ENCODE data around the gene C1orf216. TPM values are rescaled to one million over a fixed set of nuclear protein-coding genes. Genes with fewer than 3 reads are reported as not detected.

Gene C1orf216
- total and polyA plus RNA-seq, 10 of the 15 experiments (the other 5 are each of a cell fraction or from before 2014, with no cell fraction given), result 2.9 to 17.2 (median 11.3) TPM

DNA sequence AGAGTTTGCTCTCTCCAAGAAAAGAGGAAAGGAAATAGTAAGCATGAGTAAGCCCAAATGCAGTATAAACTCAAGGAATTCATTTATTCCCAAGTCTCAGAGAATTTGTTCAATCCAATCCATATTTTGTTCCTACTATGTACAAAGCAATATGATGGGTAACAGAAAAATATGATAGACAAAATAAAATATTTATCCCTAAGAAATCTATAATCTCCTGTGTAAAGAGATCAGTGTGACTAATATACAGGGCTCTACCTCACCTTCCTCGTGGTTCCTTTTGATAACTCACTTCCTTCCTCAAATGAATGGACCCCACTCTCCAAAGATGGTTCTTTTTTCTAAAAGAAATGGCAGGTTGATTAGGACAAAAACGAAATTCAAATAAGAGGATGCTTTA is 43.5 kb upstream of the C1orf216 start:
- Histone ChIP-seq H4K20me1 (ENCODE audit: control insufficient read depth, insufficient read depth) (no peaks in the 10 kb centered on the region), H3K79me2 (ENCODE audit: control insufficient read depth, insufficient read depth, low read length) (peaks cover 15% of the 10 kb centered on the region), H2AFZ (ENCODE audit: control insufficient read depth, low read depth, low read length) (peak overlapping the region; percentile 1), H3K9me3 (replicated peaks; ENCODE audit: control insufficient read depth, insufficient read depth, low read length) (no peaks in the 10 kb centered on the region), H3K27me3 (replicated peaks in 1 of 2; ENCODE audit: control insufficient read depth in 2 of 2, insufficient read depth in 2 of 2, low read length in 1 of 2) (no peaks in the 10 kb centered on the region), H3K4me1 (ENCODE audit: control insufficient read depth, insufficient read depth, low read length) (no peaks in the 10 kb centered on the region), H3K4me3 (no peak overlapping the region), H3K27ac (ENCODE audit: control insufficient read depth, insufficient read depth) (no peak overlapping the region), H3K36me3 (ENCODE audit: control insufficient read depth in 2 of 2, insufficient read depth in 2 of 2, low read length in 1 of 2) (peaks cover 2 to 6% of the 10 kb centered on the region in 2 experiments; a peak in 3 of 4 replicates), H3K4me2 (ENCODE audit: control insufficient read depth, insufficient read depth) (no peak overlapping the region), H3K9ac (ENCODE audit: control insufficient read depth, insufficient read depth, low read length) (no peak overlapping the region)
- POLR2A ChIA-PET, result interaction anchor here (0.7 to 1.1 kb wide), 2 partner anchors 9 to 13 kb away, joined by 3 to 5 read pairs; no protein-coding TSS in a partner anchor
- CTCF ChIA-PET, result interaction anchor here (1.7 kb wide), 1 partner anchor 198 kb away, joined by 6 read pairs; no protein-coding TSS in a partner anchor
- no peak for DNase-seq (ENCODE audit: low read depth, low spot score)
- FAIRE-seq, result no peak
- BruUV-seq (replicated peaks), result no TSS peak
- 18% methylated on average over 2 of the region's 2 CpGs for WGBS (ENCODE audit: insufficient coverage, insufficient replicate concordance, low lambda C conversion rate, missing lambda C conversion rate)
- ATAC-seq, result peak; percentile 44; the same call in 2 of the 3 replicates
- RAD21 ChIA-PET (ENCODE audit: unreplicated experiment), result no interaction called here
- no peak for TF ChIP-seq HCFC1 (IDR thresholded peaks at IDR 0.05; ENCODE audit: low read length)
- SMC1A ChIA-PET (ENCODE audit: uncharacterized antibody, unreplicated experiment), result interaction anchor here (2.4 kb wide), 1 partner anchor 10 kb away, joined by 8 read pairs; no protein-coding TSS in a partner anchor
- in situ Hi-C loops (cut with MboI), result no loop called here
- intact Hi-C loops (cut with micrococcal nuclease; ENCODE audit: unreplicated experiment), result no loop called here

DNA sequence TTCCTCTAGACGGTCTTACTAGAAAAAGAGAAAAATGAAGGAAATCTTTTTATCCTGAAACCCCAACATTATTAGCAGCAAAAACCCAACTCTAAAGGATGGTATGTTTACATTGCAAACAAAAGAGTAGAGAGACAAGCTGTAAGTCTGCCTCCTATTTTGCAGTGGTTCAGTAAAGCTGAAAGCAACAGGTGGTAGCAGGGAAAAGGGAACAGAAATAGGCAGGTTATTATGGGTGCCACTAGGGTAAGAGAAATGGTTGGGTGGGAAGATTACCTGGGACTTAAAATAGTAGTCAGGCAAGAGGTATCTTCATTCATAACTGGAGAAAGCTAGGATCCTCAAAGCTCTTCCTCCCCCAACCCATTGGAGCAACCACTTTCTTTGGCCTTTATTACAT is 37.4 kb upstream of the C1orf216 start:
- Histone ChIP-seq H3K79me2 (ENCODE audit: control insufficient read depth, insufficient read depth, low read length) (no peaks in the 10 kb centered on the region), H4K20me1 (ENCODE audit: control insufficient read depth, insufficient read depth) (no peaks in the 10 kb centered on the region), H3K4me1 (ENCODE audit: control insufficient read depth, insufficient read depth, low read length) (peaks cover 13% of the 10 kb centered on the region), H2AFZ (ENCODE audit: control insufficient read depth, low read depth, low read length) (no peak overlapping the region), H3K4me3 (no peak overlapping the region), H3K36me3 (ENCODE audit: control insufficient read depth in 2 of 2, insufficient read depth in 2 of 2, low read length in 1 of 2) (peaks cover 4% of the 10 kb centered on the region in 2 experiments; a peak in 3 of 4 replicates), H3K27ac (ENCODE audit: control insufficient read depth, insufficient read depth) (no peak overlapping the region; the same call in 1 of the 2 replicates), H3K9me3 (replicated peaks; ENCODE audit: control insufficient read depth, insufficient read depth, low read length) (no peaks in the 10 kb centered on the region), H3K9ac (ENCODE audit: control insufficient read depth, insufficient read depth, low read length) (no peak overlapping the region), H3K27me3 (replicated peaks in 1 of 2; ENCODE audit: control insufficient read depth in 2 of 2, insufficient read depth in 2 of 2, low read length in 1 of 2) (no peaks in the 10 kb centered on the region), H3K4me2 (ENCODE audit: control insufficient read depth, insufficient read depth) (no peak overlapping the region; the same call in 1 of the 2 replicates)
- TF ChIP-seq SPI1 (IDR thresholded peaks at IDR 0.05; ENCODE audit: borderline replicate concordance, insufficient read depth, low read depth, low read length), result 0 out of 2 replicates have a peak, but pooled peaks have one; percentile 19
- 0 out of 4 replicates have a peak, but pooled peaks of 1 of the 2 experiments have one; percentile 13 for TF ChIP-seq IKZF2 (IDR thresholded peaks at IDR 0.05)
- TF ChIP-seq FOXM1 (IDR thresholded peaks at IDR 0.05; ENCODE audit: low read depth, low read length), result no peak
- TF ChIP-seq BHLHE40 (IDR thresholded peaks at IDR 0.05; ENCODE audit: borderline replicate concordance in 1 of 2, low read depth in 2 of 2, low read length in 1 of 2), result no peak
- TF ChIP-seq ZBED1 (IDR thresholded peaks at IDR 0.05; ENCODE audit: borderline replicate concordance), result no peak
- TF ChIP-seq ZSCAN29 (IDR thresholded peaks at IDR 0.05), result no peak
- ChIA-PET CTCF (interaction anchor here (0.6 to 4.7 kb wide), 9 partner anchors 9 to 187 kb away, joined by 3 to 44 read pairs (median 3); partner anchors contain the start of gene CLSPN), POLR2A (interaction anchor here (1.2 to 5.5 kb wide), 3 partner anchors 9 to 26 kb away, joined by 3 to 70 read pairs (median 3); partner anchors contain the start of gene CLSPN), RAD21 (ENCODE audit: unreplicated experiment) (interaction anchor here (0.9 to 2.4 kb wide), 2 partner anchors 13 to 17 kb away, joined by 3 to 10 read pairs; partner anchors contain the start of gene CLSPN), SMC1A (ENCODE audit: uncharacterized antibody, unreplicated experiment) (interaction anchor here (0.8 to 6.9 kb wide), 4 partner anchors 9 to 27 kb away, joined by 3 to 42 read pairs (median 3); partner anchors contain the start of gene CLSPN)
- no TSS peak for BruUV-seq (replicated peaks)
- 81% methylated on average over 1 of the region's 1 CpG for WGBS (ENCODE audit: insufficient coverage, insufficient replicate concordance, low lambda C conversion rate, missing lambda C conversion rate)
- in situ Hi-C loops (cut with MboI), result no loop called here
- intact Hi-C loops (cut with micrococcal nuclease; ENCODE audit: unreplicated experiment), result no loop called here
- no peak for FAIRE-seq
- DNase-seq (ENCODE audit: low read depth, low spot score), result no peak
- ATAC-seq, result peak; percentile 31; the same call in 1 of the 3 replicates
